NCI-H345 treated with DMSO at 0.1 percent for 48 hours (cell line): ENCODE measurements around the gene GAS6.
"Not testable (repeated sequence)": the region's sequence is repeated elsewhere in the genome, so short reads cannot be mapped to it uniquely, and the experiment has no call there.

Source experiments
- DNase-seq: peaks from one replicate; lab custom pipeline; 2025; ENCODE audit not compliant: unreplicated experiment; lab: John Stamatoyannopoulos, UW

The GAS6 gene

DNA sequence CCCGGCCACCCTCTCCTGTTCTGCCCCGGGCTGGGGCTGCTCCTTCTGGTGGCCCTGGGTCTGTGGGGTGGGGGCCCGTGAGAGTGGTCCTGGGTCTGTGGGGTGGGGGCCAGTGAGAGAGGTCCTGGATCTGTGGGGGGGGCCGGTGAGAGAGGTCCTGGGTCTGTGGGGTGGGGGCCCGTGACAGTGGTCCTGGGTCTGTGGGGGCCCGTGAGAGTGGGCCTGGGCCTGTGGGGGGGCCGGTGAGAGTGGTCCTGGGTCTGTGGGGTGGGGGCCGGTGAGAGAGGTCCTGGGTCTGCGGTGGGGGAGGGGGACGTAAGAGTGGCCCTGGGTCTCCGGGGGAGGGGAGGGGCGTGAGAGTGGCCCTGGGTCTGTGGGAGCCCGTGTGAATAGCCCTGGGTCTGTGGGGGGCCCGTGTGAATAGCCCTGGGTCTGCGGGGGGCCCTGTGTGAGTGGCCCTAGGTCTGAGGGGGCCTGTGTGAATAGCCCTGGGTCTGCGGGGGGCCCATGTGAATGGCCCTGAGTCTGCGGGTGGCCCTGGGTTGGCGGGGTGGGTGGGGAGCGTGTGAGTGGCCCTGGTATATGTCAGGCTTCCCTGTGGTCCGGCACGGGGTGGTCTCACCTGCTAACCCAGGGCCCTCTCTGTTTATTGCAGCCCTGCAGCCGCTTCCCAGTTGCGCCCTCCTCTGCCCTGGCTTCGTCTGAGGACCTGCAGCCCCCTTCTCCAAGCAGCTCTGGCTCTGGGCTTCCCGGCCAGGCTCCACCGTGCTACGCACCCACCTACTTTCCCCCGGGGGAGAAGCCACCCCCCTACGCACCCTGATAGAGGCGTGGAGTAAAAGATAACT lies 52.6 kb downstream of the GAS6 start:
- no peak for DNase-seq

DNA sequence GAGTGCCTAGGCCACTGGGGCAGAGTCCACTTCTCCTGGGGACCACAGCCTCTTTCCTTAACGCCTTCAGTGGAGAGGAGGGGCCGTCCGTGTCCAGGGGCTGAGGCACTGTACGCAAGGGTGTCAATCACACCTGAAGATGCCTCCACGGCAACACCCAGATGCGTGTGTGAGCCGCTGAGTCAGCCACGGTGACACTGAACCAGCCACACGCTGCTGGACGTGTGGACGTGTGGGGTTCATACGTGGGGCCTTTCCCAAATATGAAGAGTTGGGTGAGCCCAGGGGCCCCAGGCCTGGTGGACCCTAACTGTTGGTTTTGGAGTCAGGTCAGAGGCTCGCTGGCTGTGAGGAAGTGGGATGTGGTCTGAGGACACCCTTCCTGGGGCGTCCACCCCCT lies 53.2 kb downstream of the GAS6 start:
- DNase-seq = no peak

DNA sequence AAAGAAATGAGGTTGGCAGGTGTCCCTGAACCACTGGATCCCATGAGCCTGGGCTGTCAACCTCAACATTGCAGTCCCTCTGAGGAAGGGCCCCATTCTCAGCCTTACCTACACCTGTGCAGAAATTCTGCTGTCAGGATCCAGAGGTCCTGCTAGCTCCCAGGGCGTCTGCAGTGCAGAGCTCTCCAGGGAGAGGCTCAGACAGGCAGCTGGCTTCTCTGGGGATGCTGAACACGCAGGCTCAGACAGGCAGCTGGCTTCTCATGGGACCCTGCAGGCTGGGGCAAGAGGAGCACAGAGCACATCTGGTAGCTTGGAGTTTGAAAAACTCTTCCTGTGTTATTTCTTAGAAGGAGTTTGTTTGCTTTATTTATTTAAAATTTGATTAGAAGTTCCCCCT lies 53.9 kb downstream of the GAS6 start:
- DNase-seq = no peak

DNA sequence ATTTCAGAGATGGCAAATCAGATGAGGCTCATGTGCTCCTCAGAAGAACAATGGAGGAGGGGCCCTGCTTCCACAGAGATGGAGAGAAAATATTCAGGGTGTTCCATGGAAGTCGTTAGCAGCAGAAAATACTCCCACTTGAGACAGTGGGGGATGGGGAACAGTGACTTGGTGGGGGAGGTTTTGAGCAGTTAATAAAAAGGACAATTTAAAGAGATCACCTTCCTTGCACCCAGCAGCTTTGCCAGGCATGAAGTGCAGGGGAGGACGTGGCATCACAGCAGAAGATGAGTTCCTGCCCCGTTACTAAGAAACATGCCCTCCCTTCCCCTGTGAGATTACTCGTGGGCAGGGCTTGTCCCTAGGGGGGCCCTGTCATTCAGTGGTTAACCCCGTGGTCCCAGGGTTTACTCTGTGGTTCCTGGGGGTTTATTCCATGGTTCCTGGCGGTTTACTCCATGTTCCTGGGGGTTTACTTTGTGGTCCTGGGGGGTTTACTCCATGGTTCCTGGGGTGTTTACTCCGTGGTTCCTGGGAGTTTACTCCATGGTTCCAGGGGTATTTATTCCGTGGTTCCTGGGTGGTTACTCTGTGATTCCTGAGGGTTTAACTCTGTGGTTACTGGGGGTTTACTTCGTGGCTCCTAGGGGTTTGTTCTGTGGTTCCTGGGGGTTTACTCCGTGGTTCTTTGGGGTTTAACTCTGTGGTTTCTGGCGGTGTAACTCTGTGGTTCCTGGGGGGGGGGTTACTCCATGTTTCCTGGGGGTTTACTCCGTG lies 55.6 kb downstream of the GAS6 start:
- no peak for DNase-seq

DNA sequence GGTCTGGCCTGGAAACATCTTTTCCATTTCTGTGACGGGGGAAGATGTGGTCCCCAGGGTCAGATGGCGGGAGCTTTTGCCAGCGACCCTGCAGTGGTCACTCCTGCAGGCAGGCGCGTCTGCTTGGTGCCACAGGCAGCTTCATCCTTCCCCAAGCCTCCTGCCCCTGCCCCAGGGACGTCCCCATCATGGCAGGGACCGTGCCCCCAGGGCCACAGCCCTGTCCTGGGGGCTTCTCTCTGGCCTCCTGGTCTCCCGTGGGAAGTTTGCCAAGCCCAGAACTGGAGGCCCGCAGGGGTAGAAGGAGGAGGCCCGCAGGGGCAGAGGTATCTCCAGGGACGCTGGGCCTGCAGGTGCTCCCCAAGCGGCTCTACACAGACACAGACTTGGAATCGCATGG lies 57.4 kb downstream of the GAS6 start:
- no peak for DNase-seq

DNA sequence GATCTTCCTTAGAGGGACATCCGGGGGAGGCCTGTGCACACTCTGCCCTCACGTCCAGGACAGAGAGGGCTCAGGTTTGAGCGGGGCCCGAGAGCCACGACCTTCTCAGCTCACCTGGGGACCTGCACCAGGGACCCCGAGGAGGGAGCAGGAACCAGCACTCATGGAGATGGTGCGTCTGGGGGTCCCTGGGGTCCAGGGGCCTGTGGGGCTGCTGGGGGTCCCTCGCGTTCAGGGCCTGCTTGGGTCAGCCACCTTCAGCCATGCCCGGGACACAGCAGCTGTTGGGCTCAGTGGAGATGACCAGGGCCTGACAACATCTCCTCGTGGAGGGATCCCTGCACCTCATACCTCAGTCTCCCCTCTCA lies 57.8 kb downstream of the GAS6 start:
- no peak for DNase-seq

DNA sequence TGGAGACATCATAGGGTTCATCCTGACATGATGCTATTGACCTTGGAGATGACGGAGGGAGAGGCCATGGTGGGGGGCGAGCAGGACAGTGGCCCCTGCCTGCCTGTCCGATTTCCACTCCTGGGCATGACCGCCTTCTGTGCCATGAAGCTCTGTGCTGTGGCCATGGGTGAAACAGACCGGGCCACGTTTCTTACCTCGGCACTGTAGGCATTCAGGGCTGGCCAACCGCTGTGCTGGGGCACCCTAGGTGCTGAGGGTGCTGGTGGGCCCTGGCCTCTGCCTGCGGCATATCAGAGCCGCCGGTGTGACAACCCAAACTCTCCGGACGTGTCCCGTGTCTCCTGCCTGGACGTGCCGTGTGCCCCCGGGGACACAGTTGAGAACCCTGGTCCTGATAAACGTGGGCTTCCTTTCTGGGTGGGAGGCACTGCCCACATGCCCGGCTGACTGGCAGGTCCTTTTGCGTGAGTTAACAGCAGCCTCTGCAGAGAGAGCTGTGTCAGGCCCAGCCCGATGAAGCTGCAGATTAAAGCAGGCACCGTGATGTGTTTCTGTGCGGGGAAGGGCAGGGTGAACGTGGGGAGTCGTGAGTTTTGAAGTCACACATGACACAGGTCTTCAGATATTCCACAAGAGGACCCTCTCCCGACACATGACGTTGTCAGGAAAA lies 58.3 kb downstream of the GAS6 start:
- DNase-seq = no peak

DNA sequence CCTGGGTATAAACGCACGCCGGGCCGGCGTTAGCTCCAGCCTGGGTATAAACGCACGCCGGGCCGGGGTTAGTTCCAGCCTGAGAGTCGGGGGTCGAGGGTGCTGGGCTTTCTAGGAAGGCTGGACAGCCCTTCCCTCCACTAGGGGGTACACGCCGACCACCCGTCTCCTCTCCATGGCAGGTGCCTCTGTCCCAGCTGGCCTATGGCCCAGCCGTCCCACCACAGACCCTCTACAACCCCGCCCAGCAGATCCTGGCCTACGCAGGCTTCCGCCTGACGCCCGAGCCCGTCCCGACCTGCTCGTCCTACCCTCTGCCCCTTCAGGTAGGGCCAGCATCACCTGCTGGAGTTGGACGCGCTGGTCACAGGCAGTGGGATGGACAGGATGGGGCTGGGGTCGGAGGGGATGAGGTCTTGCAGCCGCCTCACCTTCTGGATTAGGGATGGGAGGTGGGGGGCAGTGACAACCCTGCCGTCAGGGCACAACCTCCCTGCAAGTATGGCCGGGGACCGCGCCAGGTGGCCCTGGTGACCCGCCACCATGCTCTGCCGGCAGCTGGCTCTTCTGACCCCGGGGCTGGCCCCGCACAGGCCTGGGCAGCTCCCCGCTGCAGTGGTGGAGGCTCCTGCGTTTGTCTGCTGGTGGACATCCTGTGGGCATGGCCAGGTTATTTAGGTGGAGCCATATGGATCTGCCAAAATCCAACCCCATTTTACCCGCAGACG lies 59.0 kb downstream of the GAS6 start:
- no peak for DNase-seq

DNA sequence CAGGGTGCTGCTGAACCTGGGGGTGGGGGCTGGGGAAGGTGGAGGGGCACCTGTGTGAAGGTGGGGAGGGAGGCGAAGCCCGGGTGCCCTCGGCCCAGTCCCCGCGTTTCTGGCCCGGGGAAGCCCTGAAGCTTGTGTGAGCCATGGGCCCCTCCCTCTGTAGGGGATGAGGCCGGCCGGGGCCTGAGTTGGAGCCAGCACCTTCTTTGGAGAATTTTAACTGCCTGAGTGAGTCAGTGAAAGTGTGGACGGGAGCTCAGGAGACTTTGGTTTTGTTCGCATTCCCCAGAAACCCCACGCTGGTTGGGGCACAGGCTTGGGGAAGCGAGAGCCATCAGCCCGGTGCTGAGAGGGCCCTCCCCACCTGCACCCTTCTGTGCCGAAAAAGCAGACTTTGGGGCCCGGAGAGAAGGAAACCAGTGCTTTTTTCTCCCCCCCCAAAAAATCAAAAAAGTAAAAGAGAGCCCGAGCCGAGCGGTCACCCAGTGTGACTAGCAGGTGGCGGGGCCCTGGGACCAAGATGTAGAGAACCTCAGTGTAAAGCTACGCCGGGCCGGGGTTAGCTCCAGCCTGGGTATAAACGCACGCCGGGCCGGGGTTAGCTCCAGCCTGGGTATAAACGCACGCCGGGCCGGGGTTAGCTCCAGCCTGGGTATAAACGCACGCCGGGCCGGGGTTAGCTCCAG lies 59.7 kb downstream of the GAS6 start:
- no peak for DNase-seq

DNA sequence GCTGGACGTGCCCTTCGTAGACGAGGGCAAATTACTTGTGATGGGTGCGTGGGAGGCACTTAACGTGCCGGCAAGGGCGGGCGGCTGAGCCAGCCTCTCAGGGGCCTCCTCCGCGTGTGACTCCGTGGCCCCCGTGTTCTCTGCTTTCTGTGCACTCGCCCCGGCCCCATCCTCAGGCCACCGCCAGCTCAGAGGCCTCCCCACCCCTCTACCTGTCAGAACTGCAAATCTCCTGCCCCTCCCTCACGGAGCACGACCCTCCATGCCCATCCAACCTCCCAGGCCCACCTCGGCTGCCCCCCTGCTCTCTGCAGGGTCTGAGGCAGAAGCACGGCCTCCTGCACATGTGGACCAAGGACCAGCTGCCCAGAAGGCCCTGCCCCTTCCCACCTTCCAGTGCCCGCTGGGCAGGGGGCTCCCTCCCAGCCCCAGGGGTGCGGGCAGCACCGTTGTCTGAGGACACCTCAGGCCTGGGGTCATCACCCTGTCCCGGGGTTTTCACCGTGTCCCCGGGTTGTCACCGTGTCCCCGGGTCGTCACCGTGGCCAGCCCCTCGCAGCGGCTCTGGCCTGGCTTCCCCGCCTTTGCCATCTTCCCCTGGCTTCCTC lies 60.4 kb downstream of the GAS6 start:
- DNase-seq = no peak

DNA sequence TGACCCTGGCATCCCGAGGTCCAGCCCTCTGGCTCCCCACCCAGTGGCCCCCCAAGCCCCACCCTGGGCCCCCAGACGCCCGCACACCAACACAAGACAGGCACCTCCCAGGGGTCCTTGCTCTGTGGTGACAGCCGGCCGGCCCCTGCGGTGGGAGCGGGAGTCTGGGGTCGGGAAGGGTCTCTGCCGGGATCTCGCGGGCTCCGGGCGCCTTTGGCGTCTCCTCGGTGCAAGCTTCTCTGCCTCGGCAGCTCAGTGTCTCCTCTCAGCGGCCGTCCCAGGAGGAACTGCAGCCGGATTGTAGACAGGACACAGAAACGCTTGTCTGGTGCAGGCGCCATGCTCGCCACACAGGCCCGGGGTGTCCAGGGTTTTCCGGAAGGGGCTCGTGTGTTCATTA lies 61.1 kb downstream of the GAS6 start:
- no peak for DNase-seq

DNA sequence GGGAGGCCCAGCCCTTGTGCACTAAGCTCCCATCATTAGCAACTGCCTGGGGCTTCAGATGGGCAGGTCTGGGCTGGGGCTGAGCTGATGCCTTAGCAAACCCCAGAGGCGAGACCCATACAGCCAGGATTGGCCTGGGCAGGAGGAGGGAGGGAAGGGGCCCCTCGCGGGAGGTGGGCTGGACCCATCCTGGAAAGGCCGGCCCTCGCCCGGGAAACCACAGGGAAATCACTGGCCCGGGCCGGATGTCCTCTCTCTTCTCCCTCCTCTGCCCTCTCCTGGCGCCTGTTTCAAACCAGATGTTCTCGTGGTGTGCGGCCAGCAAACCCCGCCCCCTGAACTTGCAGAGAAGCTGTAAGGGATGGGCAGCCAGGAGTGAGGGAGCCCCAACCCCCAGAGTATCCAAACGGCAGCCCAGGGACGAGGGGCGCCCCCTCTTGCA lies 61.8 kb downstream of the GAS6 start:
- no peak for DNase-seq

DNA sequence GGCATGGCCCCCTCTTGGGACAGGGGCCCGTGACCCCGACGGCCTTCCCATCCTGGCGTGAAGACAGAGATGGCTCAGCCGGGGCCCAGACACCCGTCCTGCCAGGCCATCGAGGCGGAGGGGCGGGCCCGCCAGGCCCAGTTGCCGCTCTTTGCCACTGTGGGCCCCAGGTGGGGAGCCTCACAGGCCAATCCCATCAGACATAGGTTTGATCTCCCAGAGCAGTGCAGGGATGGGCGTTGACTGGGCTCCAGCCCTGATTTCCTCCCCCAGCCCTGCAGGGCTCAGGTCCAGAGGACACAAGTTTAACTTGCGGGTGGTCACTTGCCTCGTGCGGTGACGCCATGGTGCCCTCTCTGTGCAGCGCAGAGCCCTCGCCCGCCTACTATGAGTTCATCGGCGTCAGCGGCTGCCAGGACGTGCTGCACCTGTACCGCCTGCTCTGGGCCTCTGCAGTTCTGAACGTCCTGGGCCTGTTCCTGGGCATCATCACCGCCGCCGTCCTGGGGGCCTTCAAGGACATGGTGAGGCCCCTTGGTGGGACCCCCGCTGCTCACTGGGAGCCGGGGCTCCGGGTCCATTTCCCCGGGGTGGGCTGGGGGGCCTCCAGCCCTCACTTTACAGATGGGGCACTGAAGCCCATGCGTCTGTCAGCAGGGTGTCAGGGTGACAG lies 62.5 kb downstream of the GAS6 start:
- no peak for DNase-seq

DNA sequence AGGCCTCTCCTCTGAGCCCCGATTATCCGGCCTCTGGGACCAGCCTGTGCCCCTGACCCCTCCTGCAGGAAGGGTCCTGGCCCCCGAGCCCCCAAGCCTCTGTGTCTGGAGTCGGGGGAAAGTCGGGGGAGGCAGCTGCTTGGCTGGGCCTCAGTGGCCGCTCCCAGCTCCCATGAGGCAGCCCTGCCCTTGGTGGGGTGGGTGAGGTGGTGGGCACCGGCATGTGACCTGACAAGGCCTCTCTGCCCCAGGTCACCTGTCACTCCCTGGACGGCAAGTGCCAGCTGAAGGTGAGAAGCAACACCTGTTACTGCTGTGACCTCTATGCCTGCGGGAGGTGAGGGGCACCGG lies 63.3 kb downstream of the GAS6 start:
- DNase-seq = no peak

DNA sequence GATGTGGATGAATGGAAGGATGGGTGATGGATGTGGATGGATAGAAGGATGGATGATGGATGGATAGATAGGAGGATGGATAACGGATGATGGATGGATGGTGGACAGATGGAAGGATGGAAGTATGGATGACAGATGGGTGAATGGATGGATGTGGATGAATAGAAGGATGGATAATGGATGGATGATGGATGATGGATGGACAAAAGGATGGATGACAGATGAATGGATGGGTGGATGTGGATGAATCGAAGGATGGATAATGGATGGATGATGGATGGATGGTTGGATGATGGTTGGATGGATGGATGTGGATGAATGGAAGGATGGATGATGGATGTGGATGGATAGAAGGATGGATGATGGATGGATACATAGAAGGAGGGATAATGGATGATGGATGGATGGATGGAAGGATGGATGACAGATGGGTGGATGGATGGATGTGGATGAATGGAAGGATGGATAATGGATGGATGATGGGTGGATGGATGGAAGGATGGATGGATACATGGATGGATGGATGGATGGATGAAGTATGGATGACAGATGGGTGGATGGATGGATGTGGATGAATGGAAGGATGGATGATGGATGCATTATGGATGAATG lies 65.6 kb downstream of the GAS6 start:
- no peak for DNase-seq

DNA sequence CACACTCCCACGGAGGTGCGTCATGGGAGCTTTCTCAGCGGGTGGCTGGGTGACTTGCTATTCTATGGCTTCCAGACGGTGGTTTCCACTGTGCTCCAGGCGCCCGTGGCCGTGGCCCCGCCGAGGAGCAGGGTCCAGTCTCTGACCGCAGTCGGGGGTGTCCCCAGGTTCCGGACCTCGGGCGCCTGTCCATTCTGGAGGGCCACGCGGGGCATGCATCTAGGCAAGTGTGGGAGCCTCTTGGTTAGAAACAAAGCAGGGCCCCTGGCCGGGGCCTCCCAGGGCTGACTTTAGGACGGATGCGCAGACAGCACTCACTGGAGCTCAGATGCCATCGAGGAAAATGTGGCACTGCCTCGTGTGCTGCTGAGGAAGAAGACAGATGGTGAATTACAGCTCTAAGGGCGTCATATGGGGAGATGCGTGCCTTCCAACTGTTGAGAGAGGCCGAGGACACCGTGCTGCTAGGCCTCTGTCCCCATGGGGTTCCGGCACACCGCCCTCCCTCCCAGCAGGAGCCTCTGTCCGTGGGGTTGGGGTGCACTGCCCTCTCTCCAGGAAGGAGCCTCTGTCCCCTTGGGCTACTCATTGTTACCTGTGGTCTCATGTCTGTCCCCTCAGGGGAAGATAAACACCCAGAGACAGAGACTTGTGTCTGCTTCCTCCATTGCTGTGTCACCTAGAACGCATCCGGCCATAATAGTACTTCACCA lies 66.8 kb downstream of the GAS6 start:
- DNase-seq = no peak

DNA sequence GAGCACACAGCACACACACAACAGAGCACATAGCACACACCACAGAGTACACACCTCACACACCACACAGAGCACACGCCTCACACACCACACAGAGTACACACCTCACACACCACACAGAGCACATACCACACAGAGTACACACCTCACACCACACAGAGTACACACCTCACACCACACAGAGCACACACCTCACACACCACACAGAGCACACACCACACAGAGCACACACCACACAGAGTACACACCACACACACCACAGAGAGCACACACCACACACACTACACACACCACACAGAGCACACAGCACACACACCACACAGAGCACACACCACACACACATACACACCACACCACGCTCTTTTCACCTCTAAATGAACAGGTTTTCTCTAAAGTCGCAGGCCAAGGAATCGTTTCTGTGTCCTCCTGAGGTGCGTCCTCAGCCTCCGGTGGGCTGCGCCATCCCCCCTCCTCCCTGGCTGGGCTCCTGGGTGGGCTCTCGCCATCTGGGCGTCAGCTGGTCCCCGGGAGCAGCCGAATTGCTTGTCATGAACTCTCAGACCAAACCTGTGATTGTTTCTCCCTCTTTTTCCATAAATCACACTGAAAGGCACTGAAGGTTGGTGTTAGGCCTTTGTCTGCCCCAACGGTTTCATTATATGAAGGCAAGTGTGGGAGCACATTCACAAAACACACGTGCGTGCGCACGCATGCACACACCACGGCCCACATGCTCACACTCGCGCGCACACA lies 67.5 kb downstream of the GAS6 start:
- no peak for DNase-seq

DNA sequence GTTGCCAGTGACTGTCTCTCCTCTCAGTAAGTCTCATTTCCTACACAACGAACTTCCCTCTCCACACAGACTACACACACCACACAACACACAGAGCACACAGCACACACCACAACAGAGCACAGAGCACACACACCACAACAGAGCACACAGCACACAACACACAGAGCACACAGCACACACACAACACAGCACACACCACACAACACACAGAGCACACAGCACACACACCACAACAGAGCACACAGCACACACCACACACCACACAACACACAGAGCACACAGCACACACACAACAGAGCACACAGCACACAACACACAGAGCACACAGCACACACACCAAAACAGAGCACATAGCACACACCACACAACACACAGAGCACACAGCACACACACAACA lies 68.5 kb downstream of the GAS6 start:
- DNase-seq = not testable (repeated sequence)
